ENCODE measurements around the gene CRTAC1.
A peak's percentile ranks its signal among the peaks of the same experiment; 100 is the strongest.

CRTAC1 gene, protein sequence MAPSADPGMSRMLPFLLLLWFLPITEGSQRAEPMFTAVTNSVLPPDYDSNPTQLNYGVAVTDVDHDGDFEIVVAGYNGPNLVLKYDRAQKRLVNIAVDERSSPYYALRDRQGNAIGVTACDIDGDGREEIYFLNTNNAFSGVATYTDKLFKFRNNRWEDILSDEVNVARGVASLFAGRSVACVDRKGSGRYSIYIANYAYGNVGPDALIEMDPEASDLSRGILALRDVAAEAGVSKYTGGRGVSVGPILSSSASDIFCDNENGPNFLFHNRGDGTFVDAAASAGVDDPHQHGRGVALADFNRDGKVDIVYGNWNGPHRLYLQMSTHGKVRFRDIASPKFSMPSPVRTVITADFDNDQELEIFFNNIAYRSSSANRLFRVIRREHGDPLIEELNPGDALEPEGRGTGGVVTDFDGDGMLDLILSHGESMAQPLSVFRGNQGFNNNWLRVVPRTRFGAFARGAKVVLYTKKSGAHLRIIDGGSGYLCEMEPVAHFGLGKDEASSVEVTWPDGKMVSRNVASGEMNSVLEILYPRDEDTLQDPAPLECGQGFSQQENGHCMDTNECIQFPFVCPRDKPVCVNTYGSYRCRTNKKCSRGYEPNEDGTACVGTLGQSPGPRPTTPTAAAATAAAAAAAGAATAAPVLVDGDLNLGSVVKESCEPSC

DNA sequence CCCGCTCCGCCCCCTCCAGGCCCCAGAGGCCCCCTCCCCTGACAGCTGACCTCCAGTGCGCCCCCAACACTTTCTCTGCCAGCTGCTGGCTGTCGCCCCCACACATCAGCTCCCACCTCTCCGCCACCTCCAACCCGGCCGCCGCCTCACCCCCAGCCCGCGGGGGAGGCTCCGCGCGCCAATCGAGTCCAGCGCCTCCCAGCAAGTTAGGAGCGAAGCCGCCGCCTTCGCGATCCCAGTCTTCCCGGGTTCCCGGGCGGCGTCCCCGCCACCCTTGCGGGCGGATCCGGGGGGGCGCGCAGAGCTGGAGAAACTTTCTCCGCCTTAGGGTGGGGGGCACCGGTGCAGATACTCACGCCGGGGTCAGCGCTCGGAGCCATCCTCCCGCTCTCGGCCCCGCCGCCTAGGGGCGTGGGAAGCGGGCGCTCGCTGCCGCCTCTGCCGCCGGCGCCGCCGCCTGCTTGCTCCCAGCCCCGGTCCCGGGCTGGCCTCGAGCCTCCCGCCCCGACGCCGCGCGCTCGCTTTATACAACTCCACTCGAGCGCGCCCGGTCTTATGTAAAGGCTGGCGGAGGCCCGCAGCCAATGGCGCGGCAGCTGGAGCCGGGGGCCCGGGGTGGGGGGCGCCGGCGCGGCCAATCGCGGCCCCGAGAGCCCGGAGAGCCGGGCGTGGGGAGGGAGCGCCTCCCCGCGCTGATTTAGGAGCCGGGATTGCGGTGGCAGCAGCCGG is at the start of gene CRTAC1:
Gene CRTAC1, minus strand, starts transcription at position 529 of the 729 bp plus-strand sequence. Its CDS starts 149 bp downstream, at position 380.
- Histone ChIP-seq H3K36me3 (ENCODE audit: control insufficient read depth, low read depth, low read length) (no peaks in the 10 kb centered on the region), H3K27me3 (ENCODE audit: control insufficient read depth, insufficient read depth, low read length) (peaks cover 76% of the 10 kb centered on the region), H3K4me1 (ENCODE audit: control insufficient read depth, low read depth, low read length) (no peaks in the 10 kb centered on the region), H3K9me3 (ENCODE audit: control insufficient read depth, low read depth, low read length) (no peaks in the 10 kb centered on the region), H3K9ac (ENCODE audit: low read length) (no peak within 1 kb of the TSS), H3K4me3 (ENCODE audit: low read length) (peak within 1 kb of the TSS; percentile 59), H3K27ac (ENCODE audit: low read length) (no peak within 1 kb of the TSS)

DNA sequence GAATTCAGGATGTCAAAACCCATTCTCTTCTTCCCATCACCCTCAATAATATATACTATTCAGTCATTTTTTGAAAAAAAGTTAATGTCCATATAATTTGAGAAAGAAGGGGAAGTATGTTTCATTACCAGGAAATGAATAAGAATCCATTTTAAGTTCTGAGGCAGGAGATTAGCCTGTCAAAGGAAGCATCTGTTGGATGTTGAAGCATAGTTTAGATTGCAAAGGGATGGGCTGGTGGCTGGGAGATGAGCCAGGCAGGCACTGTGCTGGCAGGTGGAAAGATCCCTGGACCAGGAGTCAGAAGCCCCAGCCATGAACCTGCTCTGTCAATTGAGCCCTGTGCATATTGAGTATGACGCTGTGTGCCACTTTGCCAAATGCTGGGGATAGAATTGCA is 48.4 kb upstream of the CRTAC1 start:
- Histone ChIP-seq H3K27me3 (ENCODE audit: control insufficient read depth, insufficient read depth, low read length) (no peaks in the 10 kb centered on the region), H3K9me3 (ENCODE audit: control insufficient read depth, low read depth, low read length) (no peaks in the 10 kb centered on the region), H3K4me3 (ENCODE audit: low read length) (no peak overlapping the region), H3K27ac (ENCODE audit: low read length) (no peak overlapping the region), H3K36me3 (ENCODE audit: control insufficient read depth, low read depth, low read length) (no peaks in the 10 kb centered on the region), H3K9ac (ENCODE audit: low read length) (no peak overlapping the region), H3K4me1 (ENCODE audit: control insufficient read depth, low read depth, low read length) (no peaks in the 10 kb centered on the region)

DNA sequence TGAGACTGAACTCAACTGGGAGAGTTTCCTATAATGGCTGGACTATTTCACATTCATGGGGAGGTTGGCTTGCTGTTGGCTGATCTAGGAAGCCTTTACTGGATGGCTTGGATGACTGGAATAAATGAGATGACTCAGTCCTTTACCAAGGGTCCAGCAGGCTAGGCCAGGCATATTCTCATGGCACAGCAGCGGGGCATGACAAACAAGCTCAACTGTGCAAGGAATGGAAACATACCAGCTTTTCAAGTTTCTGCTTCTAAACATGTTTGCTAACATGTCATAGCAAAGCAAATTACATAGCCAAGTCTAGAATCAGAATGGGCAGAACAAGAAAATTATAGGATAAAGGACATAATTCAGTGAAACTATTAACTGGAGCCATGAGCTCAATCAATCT is 46.8 kb upstream of the CRTAC1 start:
- H3K36me3 ChIP-seq (ENCODE audit: control insufficient read depth, low read depth, low read length) = no peaks in the 10 kb centered on the region
- no peak overlapping the region for H3K4me3 ChIP-seq (ENCODE audit: low read length)
- no peaks in the 10 kb centered on the region for H3K27me3 ChIP-seq (ENCODE audit: control insufficient read depth, insufficient read depth, low read length)

DNA sequence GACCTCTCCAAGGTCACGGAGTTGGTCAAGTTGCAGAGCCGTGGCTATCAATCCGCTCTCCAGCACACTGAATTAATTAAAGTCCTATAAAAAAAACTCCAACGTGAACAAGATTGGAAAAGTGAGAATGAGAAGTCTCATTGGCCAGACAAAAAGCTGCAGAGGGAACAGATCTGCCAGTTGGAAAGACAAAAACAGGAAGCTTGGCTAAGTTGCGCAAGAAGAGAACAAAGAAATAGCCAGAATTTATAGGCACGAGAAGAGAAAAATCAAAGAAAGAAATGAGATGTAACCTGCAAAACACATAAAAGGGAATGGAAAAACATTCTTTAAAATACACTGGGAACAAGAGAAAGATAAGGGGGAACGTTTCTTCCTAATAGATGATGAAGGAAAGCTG is 45.7 kb upstream of the CRTAC1 start:
- Histone ChIP-seq H3K36me3 (ENCODE audit: control insufficient read depth, low read depth, low read length) (no peaks in the 10 kb centered on the region), H3K4me3 (ENCODE audit: low read length) (no peak overlapping the region), H3K27me3 (ENCODE audit: control insufficient read depth, insufficient read depth, low read length) (no peaks in the 10 kb centered on the region), H3K27ac (ENCODE audit: low read length) (no peak overlapping the region), H3K9ac (ENCODE audit: low read length) (no peak overlapping the region), H3K9me3 (ENCODE audit: control insufficient read depth, low read depth, low read length) (no peaks in the 10 kb centered on the region), H3K4me1 (ENCODE audit: control insufficient read depth, low read depth, low read length) (no peaks in the 10 kb centered on the region)

More for the DNA sequence above, 46.8 kb upstream of the CRTAC1 start:
- Histone ChIP-seq H3K4me1 (ENCODE audit: control insufficient read depth, low read depth, low read length) (no peaks in the 10 kb centered on the region), H3K9me3 (ENCODE audit: control insufficient read depth, low read depth, low read length) (no peaks in the 10 kb centered on the region), H3K9ac (ENCODE audit: low read length) (no peak overlapping the region), H3K27ac (ENCODE audit: low read length) (no peak overlapping the region)

DNA sequence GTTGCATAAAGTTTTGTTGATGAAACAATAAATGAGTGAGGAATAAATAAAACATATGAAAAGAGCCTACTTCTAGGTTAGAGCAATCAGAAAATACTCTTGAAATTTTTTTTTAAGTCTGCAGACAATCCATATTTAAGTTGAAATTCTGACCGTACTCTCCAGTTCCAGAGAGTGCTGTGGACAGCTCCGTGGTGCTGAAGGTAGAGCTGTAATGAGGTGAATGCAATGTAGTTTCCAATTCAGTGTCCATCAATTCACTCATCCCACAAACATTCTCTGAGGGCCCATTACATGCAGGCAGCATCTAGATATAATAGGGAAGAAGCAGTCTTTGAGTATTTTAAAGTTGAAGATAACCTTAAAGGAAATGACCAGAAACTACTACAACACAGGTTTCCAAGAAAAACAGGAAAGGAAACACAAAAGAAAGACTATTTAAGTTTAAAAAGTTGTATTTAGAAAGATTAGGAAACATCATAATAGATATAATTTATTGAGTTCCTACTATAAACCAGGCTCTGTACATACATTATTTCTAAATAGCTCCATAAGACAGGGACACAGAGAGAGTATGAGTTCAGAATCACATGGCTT is 44.0 kb upstream of the CRTAC1 start:
- no peaks in the 10 kb centered on the region for H3K9me3 ChIP-seq (ENCODE audit: control insufficient read depth, low read depth, low read length)
- H3K9ac ChIP-seq (ENCODE audit: low read length) = no peak overlapping the region

DNA sequence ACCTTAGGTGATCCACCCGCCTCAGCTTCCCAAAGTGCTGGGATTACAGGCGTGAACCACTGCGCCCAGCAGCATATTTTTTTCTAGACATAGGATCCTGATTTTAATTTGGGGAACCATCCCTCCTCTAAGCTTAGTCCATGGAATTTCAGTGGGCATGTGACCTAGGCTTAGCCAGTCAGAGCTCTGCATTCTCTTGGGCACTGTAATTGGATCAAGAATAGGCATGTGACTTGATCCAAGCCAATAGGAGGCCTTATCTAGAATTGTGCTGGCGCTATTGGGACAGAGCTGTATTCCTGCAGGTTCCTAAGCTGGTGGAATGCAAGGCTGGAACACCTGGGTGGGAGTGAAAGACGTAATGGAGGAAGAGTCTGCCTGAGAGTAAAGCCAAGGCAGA is 36.7 kb upstream of the CRTAC1 start:
- H3K4me1 ChIP-seq (ENCODE audit: control insufficient read depth, low read depth, low read length) = peaks cover 3% of the 10 kb centered on the region
- H3K27ac ChIP-seq (ENCODE audit: low read length) = no peak overlapping the region
- peaks cover 7% of the 10 kb centered on the region for H3K27me3 ChIP-seq (ENCODE audit: control insufficient read depth, insufficient read depth, low read length)
- no peaks in the 10 kb centered on the region for H3K9me3 ChIP-seq (ENCODE audit: control insufficient read depth, low read depth, low read length)
- H3K4me3 ChIP-seq (ENCODE audit: low read length) = no peak overlapping the region
- H3K9ac ChIP-seq (ENCODE audit: low read length) = no peak overlapping the region
- no peaks in the 10 kb centered on the region for H3K36me3 ChIP-seq (ENCODE audit: control insufficient read depth, low read depth, low read length)

More for the DNA sequence above, 44.0 kb upstream of the CRTAC1 start:
- peaks cover 7% of the 10 kb centered on the region for H3K27me3 ChIP-seq (ENCODE audit: control insufficient read depth, insufficient read depth, low read length)
- H3K4me1 ChIP-seq (ENCODE audit: control insufficient read depth, low read depth, low read length) = no peaks in the 10 kb centered on the region
- H3K4me3 ChIP-seq (ENCODE audit: low read length) = no peak overlapping the region
- H3K36me3 ChIP-seq (ENCODE audit: control insufficient read depth, low read depth, low read length) = no peaks in the 10 kb centered on the region
- no peak overlapping the region for H3K27ac ChIP-seq (ENCODE audit: low read length)

DNA sequence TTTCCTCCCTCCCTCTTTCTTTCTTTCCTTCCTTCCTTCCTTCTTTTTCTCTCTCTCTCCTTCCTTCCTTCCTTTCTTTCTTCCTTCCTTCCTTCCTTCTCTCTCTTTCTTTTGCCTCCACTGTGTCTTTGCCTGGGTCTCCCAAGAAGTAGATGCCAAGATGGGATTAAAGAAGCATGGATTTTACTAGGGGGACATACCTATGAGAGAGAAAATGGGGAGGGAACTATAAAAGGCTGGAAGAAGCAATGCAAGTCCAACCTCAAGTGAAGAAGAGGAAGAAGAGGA is 33.3 kb upstream of the CRTAC1 start:
- Histone ChIP-seq H3K4me3 (ENCODE audit: low read length) (no peak overlapping the region), H3K27ac (ENCODE audit: low read length) (no peak overlapping the region), H3K9me3 (ENCODE audit: control insufficient read depth, low read depth, low read length) (no peaks in the 10 kb centered on the region), H3K27me3 (ENCODE audit: control insufficient read depth, insufficient read depth, low read length) (no peaks in the 10 kb centered on the region), H3K4me1 (ENCODE audit: control insufficient read depth, low read depth, low read length) (peaks cover 7% of the 10 kb centered on the region), H3K9ac (ENCODE audit: low read length) (no peak overlapping the region), H3K36me3 (ENCODE audit: control insufficient read depth, low read depth, low read length) (no peaks in the 10 kb centered on the region)

DNA sequence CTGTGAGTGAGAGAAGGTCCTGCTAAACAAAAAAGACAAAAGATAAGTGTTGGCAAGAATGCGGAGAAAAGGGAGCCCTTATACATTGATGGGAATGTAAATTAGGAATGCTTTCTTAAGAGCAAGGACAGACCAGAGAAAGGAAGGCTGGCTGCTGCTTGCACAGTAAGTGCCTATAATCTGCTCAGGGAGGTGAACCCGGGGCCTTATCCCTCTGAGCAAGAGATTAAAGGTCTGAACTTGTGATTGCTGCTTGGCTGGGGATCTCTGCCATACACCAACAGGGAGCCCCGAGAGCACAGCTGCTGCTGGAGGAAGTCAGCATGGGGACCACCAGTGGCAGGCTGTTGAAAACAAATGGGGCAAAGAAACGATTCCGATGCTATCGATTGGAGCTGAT is 32.0 kb upstream of the CRTAC1 start:
- no peaks in the 10 kb centered on the region for H3K9me3 ChIP-seq (ENCODE audit: control insufficient read depth, low read depth, low read length)
- no peaks in the 10 kb centered on the region for H3K27me3 ChIP-seq (ENCODE audit: control insufficient read depth, insufficient read depth, low read length)
- no peak overlapping the region for H3K9ac ChIP-seq (ENCODE audit: low read length)
- no peaks in the 10 kb centered on the region for H3K36me3 ChIP-seq (ENCODE audit: control insufficient read depth, low read depth, low read length)
- H3K4me1 ChIP-seq (ENCODE audit: control insufficient read depth, low read depth, low read length) = peaks cover 7% of the 10 kb centered on the region
- H3K27ac ChIP-seq (ENCODE audit: low read length) = no peak overlapping the region
- H3K4me3 ChIP-seq (ENCODE audit: low read length) = no peak overlapping the region

DNA sequence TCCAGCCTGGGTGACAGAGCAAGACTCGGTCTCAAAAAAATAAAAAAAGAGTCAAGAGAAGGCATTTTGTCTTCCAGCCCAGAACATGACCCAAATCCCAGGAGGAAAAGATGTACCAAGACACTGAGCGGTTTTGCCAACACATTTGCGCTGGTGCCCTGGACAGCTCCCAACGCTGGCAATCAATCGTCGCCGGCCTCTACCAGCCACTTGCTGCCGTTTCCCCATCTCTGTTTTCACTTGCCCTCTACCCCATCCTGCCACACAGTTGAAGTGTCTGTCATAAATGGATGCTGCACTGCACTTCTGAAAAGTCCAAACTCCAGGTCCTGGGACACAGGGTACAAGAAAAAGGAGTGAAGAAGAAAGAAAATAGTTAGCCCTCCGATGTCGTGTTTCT is 29.7 kb upstream of the CRTAC1 start:
- H3K27me3 ChIP-seq (ENCODE audit: control insufficient read depth, insufficient read depth, low read length) = no peaks in the 10 kb centered on the region
- no peak overlapping the region for H3K4me3 ChIP-seq (ENCODE audit: low read length)

DNA sequence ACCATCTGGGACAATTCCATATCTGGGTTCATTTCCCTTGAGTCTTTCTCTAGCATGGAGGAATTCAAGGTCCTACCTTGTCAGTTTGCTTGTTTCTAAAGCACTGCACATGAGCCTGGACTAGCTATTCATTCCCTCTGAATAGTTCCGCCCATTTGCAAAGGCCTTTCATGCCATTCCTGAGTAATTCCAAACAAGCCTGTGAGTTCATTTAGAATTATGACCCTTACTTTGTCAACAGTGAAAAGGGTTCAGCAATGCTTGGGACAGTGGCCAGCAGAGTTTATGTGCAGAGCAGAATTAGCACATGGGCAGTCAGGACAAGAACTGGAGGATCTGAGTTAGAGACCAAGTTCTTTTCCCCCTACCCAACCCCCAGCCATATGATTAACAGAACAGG is 27.9 kb upstream of the CRTAC1 start:
- Histone ChIP-seq H3K27ac (ENCODE audit: low read length) (no peak overlapping the region), H3K36me3 (ENCODE audit: control insufficient read depth, low read depth, low read length) (no peaks in the 10 kb centered on the region), H3K9ac (ENCODE audit: low read length) (no peak overlapping the region), H3K27me3 (ENCODE audit: control insufficient read depth, insufficient read depth, low read length) (peaks cover 3% of the 10 kb centered on the region), H3K9me3 (ENCODE audit: control insufficient read depth, low read depth, low read length) (no peaks in the 10 kb centered on the region), H3K4me1 (ENCODE audit: control insufficient read depth, low read depth, low read length) (peaks cover 7% of the 10 kb centered on the region), H3K4me3 (ENCODE audit: low read length) (no peak overlapping the region)

More for the DNA sequence above, 29.7 kb upstream of the CRTAC1 start:
- H3K27ac ChIP-seq (ENCODE audit: low read length) = no peak overlapping the region
- peaks cover 7% of the 10 kb centered on the region for H3K4me1 ChIP-seq (ENCODE audit: control insufficient read depth, low read depth, low read length)
- no peak overlapping the region for H3K9ac ChIP-seq (ENCODE audit: low read length)
- H3K36me3 ChIP-seq (ENCODE audit: control insufficient read depth, low read depth, low read length) = no peaks in the 10 kb centered on the region
- no peaks in the 10 kb centered on the region for H3K9me3 ChIP-seq (ENCODE audit: control insufficient read depth, low read depth, low read length)

DNA sequence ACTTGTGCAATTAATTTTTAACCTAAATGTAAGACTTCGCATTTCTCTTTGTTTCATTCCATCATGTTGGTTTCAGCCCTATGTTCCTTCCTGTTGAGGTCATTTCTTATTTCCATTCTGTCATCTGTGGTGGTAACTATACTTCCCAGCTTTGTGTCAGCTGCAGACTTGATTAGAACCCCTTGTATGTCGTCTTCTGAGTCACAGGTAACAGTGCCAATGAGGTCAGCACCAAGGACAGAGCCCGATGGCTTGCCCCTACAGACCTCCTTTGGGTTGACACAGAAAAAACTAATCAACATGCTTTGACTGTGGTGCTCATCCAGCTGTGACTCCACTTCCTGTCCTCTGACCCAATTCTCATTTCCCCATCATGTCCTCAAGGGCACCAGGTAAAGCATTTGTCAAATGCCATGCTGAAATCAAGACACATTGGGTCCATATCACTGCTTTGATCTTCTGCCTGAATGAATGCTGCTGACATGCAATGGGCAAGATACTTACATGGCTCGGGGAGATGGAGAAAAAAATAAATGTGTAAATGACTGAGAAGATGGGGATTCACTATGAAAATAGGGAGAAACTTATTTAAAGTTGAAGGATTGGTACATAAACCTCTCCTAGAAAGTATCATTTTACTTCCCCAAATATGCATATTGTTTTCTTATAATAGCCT is 25.6 kb upstream of the CRTAC1 start:
- no peak overlapping the region for H3K27ac ChIP-seq (ENCODE audit: low read length)
- H3K4me1 ChIP-seq (ENCODE audit: control insufficient read depth, low read depth, low read length) = no peaks in the 10 kb centered on the region
- no peak overlapping the region for H3K4me3 ChIP-seq (ENCODE audit: low read length)
- H3K9ac ChIP-seq (ENCODE audit: low read length) = no peak overlapping the region
- H3K36me3 ChIP-seq (ENCODE audit: control insufficient read depth, low read depth, low read length) = no peaks in the 10 kb centered on the region
- H3K9me3 ChIP-seq (ENCODE audit: control insufficient read depth, low read depth, low read length) = no peaks in the 10 kb centered on the region
- peaks cover 4% of the 10 kb centered on the region for H3K27me3 ChIP-seq (ENCODE audit: control insufficient read depth, insufficient read depth, low read length)
